ENCODE data around the gene LACTB.

LACTB gene

GRCh38 chr15:63135281-63135680, 13.6 kb downstream of the LACTB start:
- Histone ChIP-seq H3K9ac (ENCODE audit: low read length) (peak overlapping the region; percentile 89), H3K4me3 (ENCODE audit: low read length) (no peak overlapping the region), H3K36me3 (ENCODE audit: control insufficient read depth, insufficient read depth, low read length, severe bottlenecking) (peaks cover 20% of the 10 kb centered on the region), H3K4me1 (ENCODE audit: control insufficient read depth, insufficient read depth, low read length) (peaks cover 56% of the 10 kb centered on the region), H3K27me3 (replicated peaks; ENCODE audit: control insufficient read depth, insufficient read depth, low read length) (no peaks in the 10 kb centered on the region), H3K9me3 (ENCODE audit: control insufficient read depth, low read length) (no peaks in the 10 kb centered on the region)
- peak; percentile 58 for DNase-seq (ENCODE audit: low read depth)

GRCh38 chr15:63135804-63136203, 14.1 kb downstream of the LACTB start:
- Histone ChIP-seq H3K4me1 (ENCODE audit: control insufficient read depth, insufficient read depth, low read length) (peaks cover 56% of the 10 kb centered on the region), H3K36me3 (ENCODE audit: control insufficient read depth, insufficient read depth, low read length, severe bottlenecking) (peaks cover 17% of the 10 kb centered on the region), H3K9me3 (ENCODE audit: control insufficient read depth, low read length) (no peaks in the 10 kb centered on the region), H3K9ac (ENCODE audit: low read length) (peak overlapping the region; percentile 89), H3K4me3 (ENCODE audit: low read length) (no peak overlapping the region), H3K27me3 (replicated peaks; ENCODE audit: control insufficient read depth, insufficient read depth, low read length) (no peaks in the 10 kb centered on the region)
- DNase-seq (ENCODE audit: low read depth), result peak; percentile 84

DNA sequence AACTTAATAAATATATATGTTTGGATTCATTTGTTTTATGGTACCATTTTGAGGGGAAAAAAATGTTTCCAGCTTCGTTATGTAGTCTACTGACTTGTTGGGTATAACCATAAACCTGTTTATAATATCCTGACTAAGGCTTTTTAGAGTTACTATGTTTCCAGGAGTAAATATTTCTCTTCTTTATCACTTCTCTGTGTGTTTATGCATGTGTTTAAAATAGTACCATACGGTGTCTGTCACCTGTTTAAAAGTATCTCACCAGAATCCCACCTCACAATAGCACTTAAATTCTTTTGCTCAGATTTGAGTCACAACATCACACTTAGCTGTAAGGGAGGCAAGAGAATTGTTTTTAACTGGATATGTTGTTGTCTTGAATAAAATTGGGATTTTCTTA, 15.1 kb downstream of the LACTB start:
- Histone ChIP-seq H3K4me3 (ENCODE audit: low read length) (no peak overlapping the region), H3K9ac (ENCODE audit: low read length) (peak overlapping the region; percentile 57), H3K4me1 (ENCODE audit: control insufficient read depth, insufficient read depth, low read length) (peaks cover 56% of the 10 kb centered on the region), H3K27me3 (replicated peaks; ENCODE audit: control insufficient read depth, insufficient read depth, low read length) (no peaks in the 10 kb centered on the region), H3K9me3 (ENCODE audit: control insufficient read depth, low read length) (no peaks in the 10 kb centered on the region), H3K36me3 (ENCODE audit: control insufficient read depth, insufficient read depth, low read length, severe bottlenecking) (peaks cover 17% of the 10 kb centered on the region)
- DNase-seq (ENCODE audit: low read depth), result no peak

- Histone ChIP-seq H3K27me3 (replicated peaks; ENCODE audit: control insufficient read depth, insufficient read depth, low read length) (no peaks in the 10 kb centered on the region), H3K36me3 (ENCODE audit: control insufficient read depth, insufficient read depth, low read length, severe bottlenecking) (peaks cover 27% of the 10 kb centered on the region), H3K4me3 (ENCODE audit: low read length) (no peak overlapping the region), H3K9me3 (ENCODE audit: control insufficient read depth, low read length) (no peaks in the 10 kb centered on the region), H3K4me1 (ENCODE audit: control insufficient read depth, insufficient read depth, low read length) (peaks cover 27% of the 10 kb centered on the region), H3K9ac (ENCODE audit: low read length) (no peak overlapping the region)
- no peak for DNase-seq (ENCODE audit: low read depth)
Observed at GRCh38 chr15:63140936-63141335, 19.3 kb downstream of the LACTB start.

GRCh38 chr15:63145426-63145825, 23.8 kb downstream of the LACTB start:
- no peaks in the 10 kb centered on the region for H3K9me3 ChIP-seq (ENCODE audit: control insufficient read depth, low read length)
- peaks cover 52% of the 10 kb centered on the region for H3K36me3 ChIP-seq (ENCODE audit: control insufficient read depth, insufficient read depth, low read length, severe bottlenecking)
- H3K4me3 ChIP-seq (ENCODE audit: low read length), result no peak overlapping the region
- no peaks in the 10 kb centered on the region for H3K27me3 ChIP-seq (replicated peaks; ENCODE audit: control insufficient read depth, insufficient read depth, low read length)
- H3K9ac ChIP-seq (ENCODE audit: low read length), result no peak overlapping the region
- peaks cover 13% of the 10 kb centered on the region for H3K4me1 ChIP-seq (ENCODE audit: control insufficient read depth, insufficient read depth, low read length)
- DNase-seq (ENCODE audit: low read depth), result no peak

- no peak for DNase-seq (ENCODE audit: low read depth)
- Histone ChIP-seq H3K4me1 (ENCODE audit: control insufficient read depth, insufficient read depth, low read length) (peaks cover 13% of the 10 kb centered on the region), H3K27me3 (replicated peaks; ENCODE audit: control insufficient read depth, insufficient read depth, low read length) (no peaks in the 10 kb centered on the region), H3K9ac (ENCODE audit: low read length) (no peak overlapping the region), H3K36me3 (ENCODE audit: control insufficient read depth, insufficient read depth, low read length, severe bottlenecking) (peaks cover 48% of the 10 kb centered on the region), H3K9me3 (ENCODE audit: control insufficient read depth, low read length) (no peaks in the 10 kb centered on the region), H3K4me3 (ENCODE audit: low read length) (no peak overlapping the region)
Observed at GRCh38 chr15:63146684-63147083, 25.0 kb downstream of the LACTB start.

DNA sequence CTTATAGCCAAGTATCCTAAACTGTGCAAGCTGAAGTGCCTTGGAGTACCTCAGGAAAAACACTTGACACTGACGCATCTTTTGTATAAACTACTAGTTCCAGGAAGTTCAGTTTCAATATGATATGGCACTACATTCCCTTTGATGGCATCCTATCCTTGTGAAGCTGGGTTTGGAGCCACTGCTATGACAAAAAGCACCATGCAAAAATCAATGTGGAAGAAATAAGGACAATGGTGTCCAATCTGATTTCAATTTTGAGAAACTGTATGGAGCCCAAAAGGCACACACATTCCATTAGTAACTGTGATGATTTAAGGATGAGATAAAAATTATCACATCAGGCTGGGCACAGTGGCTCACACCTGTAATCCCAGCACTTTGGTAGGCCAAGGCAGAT, 30.0 kb downstream of the LACTB start:
- no peak overlapping the region for H3K9ac ChIP-seq (ENCODE audit: low read length)

GRCh38 chr15:63155486-63155885, 33.8 kb downstream of the LACTB start:
- DNase-seq (ENCODE audit: low read depth), result no peak
- Histone ChIP-seq H3K9ac (ENCODE audit: low read length) (peak overlapping the region; percentile 98), H3K9me3 (ENCODE audit: control insufficient read depth, low read length) (no peaks in the 10 kb centered on the region), H3K27me3 (replicated peaks; ENCODE audit: control insufficient read depth, insufficient read depth, low read length) (no peaks in the 10 kb centered on the region), H3K4me3 (ENCODE audit: low read length) (peak overlapping the region; percentile 91), H3K4me1 (ENCODE audit: control insufficient read depth, insufficient read depth, low read length) (peaks cover 19% of the 10 kb centered on the region), H3K36me3 (ENCODE audit: control insufficient read depth, insufficient read depth, low read length, severe bottlenecking) (peaks cover 45% of the 10 kb centered on the region)

More for the DNA sequence above, 30.0 kb downstream of the LACTB start:
- peaks cover 70% of the 10 kb centered on the region for H3K36me3 ChIP-seq (ENCODE audit: control insufficient read depth, insufficient read depth, low read length, severe bottlenecking)
- H3K27me3 ChIP-seq (replicated peaks; ENCODE audit: control insufficient read depth, insufficient read depth, low read length), result no peaks in the 10 kb centered on the region
- DNase-seq (ENCODE audit: low read depth), result no peak
- no peak overlapping the region for H3K4me3 ChIP-seq (ENCODE audit: low read length)
- H3K9me3 ChIP-seq (ENCODE audit: control insufficient read depth, low read length), result no peaks in the 10 kb centered on the region
- peaks cover 30% of the 10 kb centered on the region for H3K4me1 ChIP-seq (ENCODE audit: control insufficient read depth, insufficient read depth, low read length)

DNA sequence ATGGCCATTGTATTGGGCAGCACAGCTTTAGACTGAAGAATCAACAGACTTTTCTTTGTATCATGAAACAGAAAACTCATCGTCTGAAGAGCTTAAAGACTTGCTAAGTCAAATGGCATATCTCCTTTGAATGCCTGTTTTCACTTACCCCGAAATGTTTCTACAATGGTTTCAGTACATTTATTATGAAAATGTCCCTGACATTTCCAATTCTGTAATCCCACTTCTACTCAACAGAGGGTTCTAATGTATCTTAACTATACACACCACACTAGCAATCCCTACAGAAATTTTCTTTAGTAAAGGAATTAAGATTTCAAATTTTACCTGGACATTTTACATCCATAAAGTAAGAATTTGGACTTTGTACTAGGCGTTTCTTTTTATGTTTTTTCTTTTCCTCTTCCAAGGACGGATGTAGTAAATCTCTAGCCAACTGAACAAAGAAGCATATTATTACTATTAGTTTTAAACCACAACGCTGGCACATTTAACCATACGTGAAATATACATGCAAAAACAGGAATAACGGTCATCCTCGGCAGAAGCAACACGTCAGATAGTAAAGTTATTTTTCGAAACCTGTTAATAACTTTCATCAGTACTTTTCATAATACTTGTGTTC, 34.5 kb downstream of the LACTB start:
- H3K9ac ChIP-seq (ENCODE audit: low read length), result peak overlapping the region; percentile 98
- H3K4me3 ChIP-seq (ENCODE audit: low read length), result peak overlapping the region; percentile 91
- H3K27me3 ChIP-seq (replicated peaks; ENCODE audit: control insufficient read depth, insufficient read depth, low read length), result no peaks in the 10 kb centered on the region
- peaks cover 19% of the 10 kb centered on the region for H3K4me1 ChIP-seq (ENCODE audit: control insufficient read depth, insufficient read depth, low read length)
- no peaks in the 10 kb centered on the region for H3K9me3 ChIP-seq (ENCODE audit: control insufficient read depth, low read length)
- DNase-seq (ENCODE audit: low read depth), result peak; percentile 58
- H3K36me3 ChIP-seq (ENCODE audit: control insufficient read depth, insufficient read depth, low read length, severe bottlenecking), result peaks cover 43% of the 10 kb centered on the region

DNA sequence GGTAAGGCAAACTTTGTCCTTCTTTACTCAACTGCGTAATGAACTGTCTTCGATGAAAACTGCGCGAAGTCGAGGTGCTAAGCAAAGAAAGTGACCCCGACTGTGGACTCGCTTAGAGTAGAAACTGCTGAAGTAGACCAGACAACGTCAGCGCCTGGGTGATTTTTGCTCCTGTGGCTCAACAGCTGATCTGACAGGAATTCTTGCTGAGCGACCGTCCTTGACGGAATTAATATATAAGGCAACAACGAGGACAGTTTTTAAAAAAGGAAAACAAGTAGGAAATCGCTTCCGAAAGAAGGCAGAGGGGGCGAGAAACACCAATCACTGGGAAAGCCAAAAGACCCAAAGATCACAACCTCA, 35.1 kb downstream of the LACTB start:
- Histone ChIP-seq H3K4me1 (ENCODE audit: control insufficient read depth, insufficient read depth, low read length) (peaks cover 19% of the 10 kb centered on the region), H3K4me3 (ENCODE audit: low read length) (peak overlapping the region; percentile 91), H3K36me3 (ENCODE audit: control insufficient read depth, insufficient read depth, low read length, severe bottlenecking) (peaks cover 37% of the 10 kb centered on the region), H3K9me3 (ENCODE audit: control insufficient read depth, low read length) (no peaks in the 10 kb centered on the region), H3K9ac (ENCODE audit: low read length) (peak overlapping the region; percentile 98), H3K27me3 (replicated peaks; ENCODE audit: control insufficient read depth, insufficient read depth, low read length) (no peaks in the 10 kb centered on the region)
- peak; percentile 74 for DNase-seq (ENCODE audit: low read depth)

DNA sequence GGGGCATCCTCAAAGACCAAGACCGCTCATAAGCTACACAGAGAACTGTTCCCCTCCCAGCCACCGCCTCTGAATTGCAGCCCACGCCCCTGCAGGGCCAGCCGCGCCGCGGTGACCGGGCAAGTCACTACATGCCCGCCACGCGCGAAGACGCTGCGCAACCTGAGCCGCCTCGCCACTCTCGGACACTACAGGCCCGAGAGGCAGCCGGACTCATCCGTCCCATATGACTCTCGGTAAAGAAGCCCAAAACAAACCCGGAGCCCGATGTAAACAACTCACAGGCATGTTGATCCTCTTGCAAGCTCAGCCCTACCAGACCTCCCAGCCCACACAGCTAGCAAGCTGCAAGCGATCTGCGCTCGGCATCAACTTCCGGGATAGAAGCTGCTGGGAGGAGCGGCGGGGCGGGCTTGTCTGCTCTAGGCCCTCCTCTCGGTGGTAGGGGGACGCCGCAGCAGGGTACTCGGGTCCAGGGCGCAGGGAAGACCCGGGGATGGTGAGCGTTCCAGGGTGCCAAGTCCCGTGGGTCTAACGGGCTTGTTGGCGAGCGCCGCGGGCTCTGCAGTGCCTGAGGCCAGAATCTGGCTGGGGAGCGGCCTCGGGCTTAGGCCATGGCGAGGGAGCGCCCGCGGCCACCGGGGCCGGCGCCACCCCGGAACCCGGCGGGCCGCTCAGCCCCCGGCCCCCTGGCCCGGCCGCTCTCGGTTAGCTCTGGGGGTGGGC, 35.6 kb downstream of the LACTB start, which contains the start of gene RPS27L:
RPS27L (minus strand) TSS at position 360 of the 726 bp plus-strand sequence; CDS start at position 288, 72 bp downstream.
- peaks cover 32% of the 10 kb centered on the region for H3K36me3 ChIP-seq (ENCODE audit: control insufficient read depth, insufficient read depth, low read length, severe bottlenecking)
- peak; percentile 92 for DNase-seq (ENCODE audit: low read depth)

More for the DNA sequence above, 35.6 kb downstream of the LACTB start, which contains the start of gene RPS27L:
- Histone ChIP-seq H3K9me3 (ENCODE audit: control insufficient read depth, low read length) (no peaks in the 10 kb centered on the region), H3K4me3 (ENCODE audit: low read length) (peak within 1 kb of the TSS; percentile 91), H3K27me3 (replicated peaks; ENCODE audit: control insufficient read depth, insufficient read depth, low read length) (no peaks in the 10 kb centered on the region), H3K4me1 (ENCODE audit: control insufficient read depth, insufficient read depth, low read length) (peaks cover 19% of the 10 kb centered on the region), H3K9ac (ENCODE audit: low read length) (peak within 1 kb of the TSS; percentile 98)

Data from adipocyte (in vitro differentiated cells).